Mesothelial cell of epicardium (in vitro differentiated cells): ENCODE data around the gene TMEM232. TPM values are rescaled to one million over a fixed set of nuclear protein-coding genes. Genes with fewer than 3 reads are reported as not detected.

Source experiments
- DNase-seq, 2 experiments: peaks; one replicate each; pipeline ENCODE4 v3.0.0; 2021; ENCODE audit warnings: low spot score in 2 of 2; ENCODE audit not compliant: unreplicated experiment in 2 of 2
- H3K27ac Mint-ChIP-seq: 2 replicates; pipeline ENCODE4 v1.8.0; 2021; ENCODE audit warnings: mixed read lengths
- H3K27me3 Mint-ChIP-seq: 2 replicates; pipeline ENCODE4 v1.8.0; 2021; ENCODE audit warnings: low read depth, mixed read lengths
- H3K36me3 Mint-ChIP-seq: 2 replicates; pipeline ENCODE4 v1.8.0; 2021; ENCODE audit warnings: mixed read lengths
- H3K4me1 Mint-ChIP-seq: 2 replicates; pipeline ENCODE4 v1.8.0; 2021; ENCODE audit warnings: mixed read lengths
- H3K4me3 Mint-ChIP-seq: 2 replicates; pipeline ENCODE4 v1.8.0; 2021; ENCODE audit warnings: mild to moderate bottlenecking, moderate library complexity, mixed read lengths
- H3K9me3 Mint-ChIP-seq: 2 replicates; pipeline ENCODE4 v1.8.0; 2021; ENCODE audit warnings: mixed read lengths
- CTCF ChIP-seq: fragments of 200-600 bp; sonication (generic); IDR thresholded peaks from one replicate; pipeline ENCODE4 v1.5.0; 2021; ENCODE audit warnings: antibody characterized with exemption; ENCODE audit not compliant: unreplicated experiment
- total RNA-seq: library from RNA; stranded (reverse); gene quantifications from 3 replicates; pipeline ENCODE4 v1.2.1, GENCODE V29; 2021

TMEM232 gene
- total RNA-seq, 1 donor from 2014 or later: 6.5 TPM

GRCh38 chr5:110727025-110727314 lies 499 bp upstream of the TMEM232 start:
- Mint-ChIP-seq H3K4me1 (peaks cover 3% of the 10 kb centered on the region), H3K27me3 (no peaks in the 10 kb centered on the region), H3K36me3 (peaks cover 2% of the 10 kb centered on the region), H3K4me3 (peak overlapping the region; percentile 81), H3K9me3 (no peaks in the 10 kb centered on the region), H3K27ac (peak overlapping the region; percentile 87)
- DNase-seq: no peak
- TF ChIP-seq CTCF: no peak

DNA sequence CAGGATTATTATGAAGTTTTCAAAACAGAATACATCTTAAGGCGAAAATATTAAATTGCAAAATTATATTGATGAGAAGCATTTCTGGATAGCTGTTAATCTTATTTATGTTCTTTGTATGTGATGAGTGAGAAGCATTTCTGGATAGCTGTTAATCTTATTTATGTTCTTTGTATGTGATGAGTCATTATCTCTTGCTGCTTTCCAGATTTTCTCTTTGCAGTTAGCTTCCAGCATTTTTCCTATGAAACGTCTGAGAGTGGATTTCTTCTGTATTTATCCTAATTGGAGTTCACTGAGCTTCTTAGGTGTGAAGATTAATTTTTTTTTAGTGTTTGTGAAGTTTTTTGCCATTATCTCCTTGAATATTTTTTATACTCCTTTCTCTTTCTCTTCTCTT lies 8.2 kb downstream of the TMEM232 start:
- Mint-ChIP-seq H3K4me3 (no peak overlapping the region), H3K4me1 (no peaks in the 10 kb centered on the region), H3K9me3 (no peaks in the 10 kb centered on the region), H3K27ac (no peak overlapping the region), H3K36me3 (no peaks in the 10 kb centered on the region), H3K27me3 (no peaks in the 10 kb centered on the region)
- DNase-seq: no peak
- TF ChIP-seq CTCF: no peak

GRCh38 chr5:110716247-110717245 lies 9.9 kb downstream of the TMEM232 start:
- Mint-ChIP-seq H3K9me3 (peaks cover 3% of the 10 kb centered on the region), H3K36me3 (no peaks in the 10 kb centered on the region), H3K27ac (no peak overlapping the region), H3K4me1 (no peaks in the 10 kb centered on the region), H3K27me3 (no peaks in the 10 kb centered on the region), H3K4me3 (no peak overlapping the region)
- no peak for DNase-seq
- TF ChIP-seq CTCF: no peak

- peaks cover 11% of the 10 kb centered on the region for H3K9me3 Mint-ChIP-seq
- TF ChIP-seq CTCF: no peak
- peaks cover 1% of the 10 kb centered on the region for H3K4me1 Mint-ChIP-seq
- DNase-seq: no peak
- no peak overlapping the region for H3K4me3 Mint-ChIP-seq
- peaks cover 13% of the 10 kb centered on the region for H3K27me3 Mint-ChIP-seq
- H3K36me3 Mint-ChIP-seq: no peaks in the 10 kb centered on the region
- no peak overlapping the region for H3K27ac Mint-ChIP-seq
These were observed 19.1 kb downstream of the TMEM232 start for GRCh38 chr5:110707260-110707844.

DNA sequence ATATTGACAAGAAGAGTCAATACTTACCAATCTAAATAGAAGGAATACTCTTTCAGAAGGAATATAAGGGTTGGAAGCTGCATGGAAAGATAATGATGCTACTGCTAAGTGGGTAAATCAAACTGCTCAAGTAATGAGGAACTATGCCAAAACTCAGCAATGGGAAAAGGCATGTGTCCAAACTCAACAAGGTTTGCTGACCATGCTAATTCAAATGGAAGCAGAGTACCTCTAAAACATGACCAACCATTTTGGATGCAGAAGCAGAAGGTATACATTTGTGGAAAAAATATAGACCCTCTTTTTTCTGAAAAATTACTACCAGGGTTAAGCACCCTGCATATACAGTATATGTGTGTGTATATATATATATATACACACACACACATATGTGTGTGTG lies 21.1 kb downstream of the TMEM232 start:
- H3K9me3 Mint-ChIP-seq: peaks cover 4% of the 10 kb centered on the region
- H3K36me3 Mint-ChIP-seq: no peaks in the 10 kb centered on the region
- H3K4me1 Mint-ChIP-seq: peaks cover 2% of the 10 kb centered on the region
- DNase-seq: no peak
- no peak overlapping the region for H3K27ac Mint-ChIP-seq
- TF ChIP-seq CTCF: no peak
- no peak overlapping the region for H3K4me3 Mint-ChIP-seq
- peaks cover 11% of the 10 kb centered on the region for H3K27me3 Mint-ChIP-seq
